Measurements from ENCODE around the gene CATSPERE.
A peak's percentile ranks its signal among the peaks of the same experiment; 100 is the strongest.

The CATSPERE gene

GRCh38 chr1:244652623-244653438 is 191.8 kb downstream of the CATSPERE start, which contains the start of gene DESI2:
Gene DESI2 (plus strand): TSS chr1:244653126. CDS start chr1:244653314, 188 bp downstream.
- peak; percentile 98 for DNase-seq (ENCODE audit: low read depth)
- H3K4me3 ChIP-seq (ENCODE audit: low read depth, low read length) = peak within 1 kb of the TSS; percentile 73
- peak; percentile 51 for TF ChIP-seq CTCF (IDR thresholded peaks at IDR 0.05; ENCODE audit: low read depth, low read length, missing control alignments)

GRCh38 chr1:244653439-244654107 is 192.5 kb downstream of the CATSPERE start:
- DNase-seq (ENCODE audit: low read depth) = no peak
- TF ChIP-seq CTCF (IDR thresholded peaks at IDR 0.05; ENCODE audit: low read depth, low read length, missing control alignments) = no peak
- peak overlapping the region; percentile 73 for H3K4me3 ChIP-seq (ENCODE audit: low read depth, low read length)

GRCh38 chr1:244654108-244655038 is 193.3 kb downstream of the CATSPERE start:
- no peak for DNase-seq (ENCODE audit: low read depth)
- no peak for TF ChIP-seq CTCF (IDR thresholded peaks at IDR 0.05; ENCODE audit: low read depth, low read length, missing control alignments)

GRCh38 chr1:244655186-244655585 is 194.1 kb downstream of the CATSPERE start:
- DNase-seq (ENCODE audit: low read depth) = no peak
- no peak overlapping the region for H3K4me3 ChIP-seq (ENCODE audit: low read depth, low read length)
- no peak for TF ChIP-seq CTCF (IDR thresholded peaks at IDR 0.05; ENCODE audit: low read depth, low read length, missing control alignments)

More at GRCh38 chr1:244654108-244655038, 193.3 kb downstream of the CATSPERE start:
- peak overlapping the region; percentile 73 for H3K4me3 ChIP-seq (ENCODE audit: low read depth, low read length)

GRCh38 chr1:244657421-244657820 is 196.3 kb downstream of the CATSPERE start:
- TF ChIP-seq CTCF (IDR thresholded peaks at IDR 0.05; ENCODE audit: low read depth, low read length, missing control alignments) = no peak
- H3K4me3 ChIP-seq (ENCODE audit: low read depth, low read length) = no peak overlapping the region

GRCh38 chr1:244659694-244660093 is 198.6 kb downstream of the CATSPERE start:
- no peak for DNase-seq (ENCODE audit: low read depth)
- no peak overlapping the region for H3K4me3 ChIP-seq (ENCODE audit: low read depth, low read length)
- no peak for TF ChIP-seq CTCF (IDR thresholded peaks at IDR 0.05; ENCODE audit: low read depth, low read length, missing control alignments)

More at GRCh38 chr1:244657421-244657820, 196.3 kb downstream of the CATSPERE start:
- DNase-seq (ENCODE audit: low read depth) = no peak

Data from GM12864 (cell line).